Activated CD8-positive, alpha-beta memory T cell treated with anti-CD3 and anti-CD28 coated beads, Interleukin-2, amount 10 ng/mL, durations not matched to agents 7 days and 5 days (primary cell): ENCODE data around the gene LYRM1. TPM values are rescaled to one million over a fixed set of nuclear protein-coding genes. Genes with fewer than 3 reads are reported as not detected.

Source experiments
- ATAC-seq: fragments of 150-1000 bp; cut with Tn5 transposase; one replicate; pipeline ENCODE4 v1.10.0; 2021; ENCODE audit warnings: moderate library complexity
- CTCF ChIA-PET: fragments of 350-600 bp; sonication (Branson Sonifier 250); formaldehyde crosslinking; loops from one replicate; lab custom pipeline; 2021; ENCODE audit warnings: antibody characterized with exemption; lab: Charles Lee
- DNase-seq: peaks from one replicate; pipeline ENCODE4 v3.0.0-alpha.2; 2020
- H3K27ac Mint-ChIP-seq: one replicate; pipeline ENCODE4 v1.8.0; 2021; ENCODE audit warnings: mild to moderate bottlenecking, mixed read lengths
- H3K27me3 Mint-ChIP-seq: one replicate; pipeline ENCODE4 v1.8.0; 2021; ENCODE audit warnings: mixed read lengths
- H3K36me3 Mint-ChIP-seq: one replicate; pipeline ENCODE4 v1.8.0; 2021; ENCODE audit warnings: mild to moderate bottlenecking, mixed read lengths
- H3K4me1 Mint-ChIP-seq: one replicate; pipeline ENCODE4 v1.8.0; 2021; ENCODE audit warnings: mixed read lengths
- H3K4me3 Mint-ChIP-seq: one replicate; pipeline ENCODE4 v1.8.0; 2021; ENCODE audit warnings: mild to moderate bottlenecking, moderate library complexity, mixed read lengths
- H3K9me3 Mint-ChIP-seq: one replicate; pipeline ENCODE4 v1.8.0; 2022; ENCODE audit warnings: low read depth, mixed read lengths
- total RNA-seq, 2 experiments: library from RNA; stranded (reverse); gene quantifications; one replicate each; pipeline ENCODE4 v1.2.3, GENCODE V29; 2021

Gene LYRM1
- total RNA-seq, 2 experiments from 2014 or later, result 38.6 to 47.7 TPM

GRCh38 chr16:20899071-20899470, 1.5 kb upstream of the LYRM1 start:
- CTCF ChIA-PET, result interaction anchor here (0.8 to 3.7 kb wide), 6 partner anchors 11 to 92 kb away, joined by 3 to 24 read pairs (median 8); no protein-coding TSS in a partner anchor
- no peak for ATAC-seq
- DNase-seq, result no peak
- H3K27ac Mint-ChIP-seq, result peak overlapping the region; percentile 99
- H3K36me3 Mint-ChIP-seq, result peaks cover 57% of the 10 kb centered on the region
- H3K27me3 Mint-ChIP-seq, result no peaks in the 10 kb centered on the region
- H3K9me3 Mint-ChIP-seq, result no peaks in the 10 kb centered on the region
- H3K4me3 Mint-ChIP-seq, result peak overlapping the region; percentile 97
- H3K4me1 Mint-ChIP-seq, result peaks cover 66% of the 10 kb centered on the region

- ATAC-seq (peak; percentile 14), DNase-seq (no peak)
- H3K27me3 Mint-ChIP-seq, result no peaks in the 10 kb centered on the region
- H3K4me1 Mint-ChIP-seq, result peaks cover 71% of the 10 kb centered on the region
- peaks cover 58% of the 10 kb centered on the region for H3K36me3 Mint-ChIP-seq
- no peaks in the 10 kb centered on the region for H3K9me3 Mint-ChIP-seq
- H3K4me3 Mint-ChIP-seq, result peak overlapping the region; percentile 97
- peak overlapping the region; percentile 99 for H3K27ac Mint-ChIP-seq
- CTCF ChIA-PET, result interaction anchor here (0.6 to 3.7 kb wide), 11 partner anchors 10 to 289 kb away, joined by 3 to 24 read pairs (median 6); no protein-coding TSS in a partner anchor
Observed at GRCh38 chr16:20899477-20900298, 883 bp upstream of the LYRM1 start.

GRCh38 chr16:20901068-20901435, 481 bp downstream of the LYRM1 start:
- peak overlapping the region; percentile 97 for H3K4me3 Mint-ChIP-seq

GRCh38 chr16:20901436-20902112, 1.0 kb downstream of the LYRM1 start:
- peak; percentile 68 for DNase-seq
- Mint-ChIP-seq H3K4me1 (peaks cover 82% of the 10 kb centered on the region), H3K36me3 (peaks cover 60% of the 10 kb centered on the region), H3K27ac (peak overlapping the region; percentile 99), H3K9me3 (no peaks in the 10 kb centered on the region), H3K27me3 (no peaks in the 10 kb centered on the region), H3K4me3 (peak overlapping the region; percentile 97)
- CTCF ChIA-PET, result interaction anchor here (1.0 to 3.7 kb wide), 6 partner anchors 15 to 51 kb away, joined by 3 to 24 read pairs (median 8); no protein-coding TSS in a partner anchor
- peak; percentile 1 for ATAC-seq

More at GRCh38 chr16:20901068-20901435, 481 bp downstream of the LYRM1 start:
- DNase-seq (no peak), ATAC-seq (peak; percentile 4)
- CTCF ChIA-PET, result interaction anchor here (1.0 to 3.7 kb wide), 7 partner anchors 9 to 51 kb away, joined by 3 to 24 read pairs (median 8); no protein-coding TSS in a partner anchor
- H3K9me3 Mint-ChIP-seq, result no peaks in the 10 kb centered on the region
- peak overlapping the region; percentile 99 for H3K27ac Mint-ChIP-seq
- peaks cover 77% of the 10 kb centered on the region for H3K4me1 Mint-ChIP-seq
- H3K36me3 Mint-ChIP-seq, result peaks cover 59% of the 10 kb centered on the region
- no peaks in the 10 kb centered on the region for H3K27me3 Mint-ChIP-seq

- H3K4me1 Mint-ChIP-seq, result peaks cover 80% of the 10 kb centered on the region
- no peaks in the 10 kb centered on the region for H3K27me3 Mint-ChIP-seq
- no peak for ATAC-seq
- peak overlapping the region; percentile 97 for H3K4me3 Mint-ChIP-seq
- peaks cover 67% of the 10 kb centered on the region for H3K36me3 Mint-ChIP-seq
- no peak for DNase-seq
- H3K9me3 Mint-ChIP-seq, result no peaks in the 10 kb centered on the region
- CTCF ChIA-PET, result interaction anchor here (1.5 to 3.5 kb wide), 3 partner anchors 28 to 52 kb away, joined by 5 to 24 read pairs (median 9); no protein-coding TSS in a partner anchor
- peak overlapping the region; percentile 99 for H3K27ac Mint-ChIP-seq
Observed at GRCh38 chr16:20902426-20902825, 1.9 kb downstream of the LYRM1 start.

- Mint-ChIP-seq H3K36me3 (peaks cover 67% of the 10 kb centered on the region), H3K4me3 (peak overlapping the region; percentile 97), H3K9me3 (no peaks in the 10 kb centered on the region), H3K27ac (peak overlapping the region; percentile 99), H3K27me3 (no peaks in the 10 kb centered on the region), H3K4me1 (peaks cover 80% of the 10 kb centered on the region)
- ATAC-seq (no peak), DNase-seq (no peak)
- CTCF ChIA-PET, result interaction anchor here (1.4 to 3.5 kb wide), 5 partner anchors 29 to 89 kb away, joined by 3 to 24 read pairs (median 5); no protein-coding TSS in a partner anchor
Observed at GRCh38 chr16:20903116-20903898, 2.7 kb downstream of the LYRM1 start.

- ATAC-seq, result no peak
- peaks cover 67% of the 10 kb centered on the region for H3K36me3 Mint-ChIP-seq
- CTCF ChIA-PET, result interaction anchor here (1.4 to 3.5 kb wide), 5 partner anchors 29 to 89 kb away, joined by 3 to 24 read pairs (median 5); no protein-coding TSS in a partner anchor
- H3K9me3 Mint-ChIP-seq, result no peaks in the 10 kb centered on the region
- no peaks in the 10 kb centered on the region for H3K27me3 Mint-ChIP-seq
- DNase-seq, result no peak
- peak overlapping the region; percentile 99 for H3K27ac Mint-ChIP-seq
- H3K4me1 Mint-ChIP-seq, result peaks cover 79% of the 10 kb centered on the region
- peak overlapping the region; percentile 97 for H3K4me3 Mint-ChIP-seq
Observed at GRCh38 chr16:20903899-20904506, 3.4 kb downstream of the LYRM1 start.

GRCh38 chr16:20904507-20905081, 4.0 kb downstream of the LYRM1 start:
- H3K36me3 Mint-ChIP-seq, result peaks cover 72% of the 10 kb centered on the region

GRCh38 chr16:20905576-20905975, 5.0 kb downstream of the LYRM1 start:
- H3K4me1 Mint-ChIP-seq, result peaks cover 89% of the 10 kb centered on the region
- H3K27ac Mint-ChIP-seq, result no peak overlapping the region
- H3K36me3 Mint-ChIP-seq, result peaks cover 70% of the 10 kb centered on the region
- no peak overlapping the region for H3K4me3 Mint-ChIP-seq
- ATAC-seq (no peak), DNase-seq (no peak)
- H3K27me3 Mint-ChIP-seq, result no peaks in the 10 kb centered on the region
- CTCF ChIA-PET, result interaction anchor here (3.5 kb wide), 1 partner anchor 31 kb away, joined by 24 read pairs; no protein-coding TSS in a partner anchor
- no peaks in the 10 kb centered on the region for H3K9me3 Mint-ChIP-seq

More at GRCh38 chr16:20904507-20905081, 4.0 kb downstream of the LYRM1 start:
- CTCF ChIA-PET, result interaction anchor here (1.4 to 3.5 kb wide), 4 partner anchors 30 to 90 kb away, joined by 3 to 24 read pairs (median 6); no protein-coding TSS in a partner anchor
- DNase-seq, result no peak
- Mint-ChIP-seq H3K27me3 (no peaks in the 10 kb centered on the region), H3K9me3 (no peaks in the 10 kb centered on the region), H3K4me3 (peak overlapping the region; percentile 97), H3K27ac (peak overlapping the region; percentile 99), H3K4me1 (peaks cover 79% of the 10 kb centered on the region)
- ATAC-seq, result no peak

- no peak overlapping the region for H3K27ac Mint-ChIP-seq
Observed at GRCh38 chr16:20906341-20907255, 6.0 kb downstream of the LYRM1 start.

GRCh38 chr16:20910781-20911321, 10.3 kb downstream of the LYRM1 start:
- peaks cover 70% of the 10 kb centered on the region for H3K4me1 Mint-ChIP-seq
- DNase-seq (no peak), ATAC-seq (peak; percentile 73)
- H3K9me3 Mint-ChIP-seq, result no peaks in the 10 kb centered on the region
- H3K4me3 Mint-ChIP-seq, result peak overlapping the region; percentile 45
- H3K27ac Mint-ChIP-seq, result peak overlapping the region; percentile 82
- no peaks in the 10 kb centered on the region for H3K27me3 Mint-ChIP-seq
- CTCF ChIA-PET, result interaction anchor here (0.9 to 5.7 kb wide), 5 partner anchors 10 to 61 kb away, joined by 3 to 19 read pairs (median 10); partner anchors contain the start of genes DCUN1D3 and LYRM1
- H3K36me3 Mint-ChIP-seq, result peaks cover 41% of the 10 kb centered on the region

More at GRCh38 chr16:20906341-20907255, 6.0 kb downstream of the LYRM1 start:
- CTCF ChIA-PET, result interaction anchor here (2.4 to 5.7 kb wide), 2 partner anchors 32 to 57 kb away, joined by 8 to 19 read pairs; no protein-coding TSS in a partner anchor
- DNase-seq, result no peak
- Mint-ChIP-seq H3K4me3 (no peak overlapping the region), H3K4me1 (peaks cover 93% of the 10 kb centered on the region), H3K9me3 (no peaks in the 10 kb centered on the region), H3K36me3 (peaks cover 62% of the 10 kb centered on the region), H3K27me3 (no peaks in the 10 kb centered on the region)
- ATAC-seq, result no peak
